Suprapubic skin (tissue), 4 donors: ENCODE results near the gene KRT13.

ENCODE experiments used
- CTCF ChIP-seq, 2 donors: fragments of 200-600 bp in 1 of 2; fragments of 450-650 bp in 1 of 2; sonication (generic) in 1 of 2; IDR thresholded peaks; one replicate each; pipeline ENCODE4 v1.5.1; 2016 to 2019; ENCODE audit warnings: antibody characterized with exemption in 2 of 2, mild to moderate bottlenecking in 1 of 2, moderate library complexity in 1 of 2
- POLR2A ChIP-seq, 2 donors: fragments of 450-650 bp; IDR thresholded peaks; one replicate each; pipeline ENCODE4 v1.6.1; 2017; ENCODE audit warnings: antibody characterized with exemption in 2 of 2, mild to moderate bottlenecking in 2 of 2, moderate library complexity in 2 of 2
- POLR2AphosphoS5 ChIP-seq, 3 donors: sonication (generic); formaldehyde crosslinking; IDR thresholded peaks; one replicate each; pipeline ENCODE4 v1.6.1; 2017; ENCODE audit warnings: antibody characterized with exemption in 3 of 3

DNA sequence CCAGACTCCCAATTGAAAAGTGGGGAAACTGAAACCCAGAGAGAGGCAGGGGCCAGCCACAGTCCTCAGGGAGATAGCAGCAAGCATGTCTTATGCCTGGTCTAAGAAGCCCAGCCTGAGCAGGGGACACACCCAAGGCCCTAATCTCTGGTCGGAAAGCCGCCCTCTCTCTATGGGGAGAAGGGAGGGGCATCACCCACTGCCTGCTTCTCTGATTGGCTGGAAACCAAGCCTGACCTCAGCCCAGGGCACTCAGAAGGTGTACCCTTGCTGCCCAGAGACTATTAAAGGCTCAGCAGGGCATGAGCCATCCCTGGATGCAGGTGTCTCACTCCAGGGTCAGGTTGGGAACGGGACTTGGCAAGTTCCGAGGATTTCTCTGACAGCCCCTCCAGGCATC, 5.7 kb upstream of the KRT13 start:
- TF ChIP-seq CTCF (IDR thresholded peaks at IDR 0.05) (no peak), POLR2AphosphoS5 (IDR thresholded peaks at IDR 0.05) (no peak), POLR2A (IDR thresholded peaks at IDR 0.05) (no peak)
